ENCODE results near the gene SLC6A13. TPM values are rescaled to one million over a fixed set of nuclear protein-coding genes. Genes with fewer than 3 reads are reported as not detected.

SLC6A13 gene
- total RNA-seq, 1 donor from 2014 or later: not detected

GRCh38 chr12:213527-213932 is 49.1 kb downstream of the SLC6A13 start:
- no peak overlapping the region for H3K4me3 ChIP-seq (ENCODE audit: low read depth, low read length)
- H3K36me3 ChIP-seq (ENCODE audit: control insufficient read depth, insufficient read depth, low read length): no peaks in the 10 kb centered on the region
- peaks cover 26% of the 10 kb centered on the region for H3K27me3 ChIP-seq (ENCODE audit: control insufficient read depth, insufficient read depth, low read length)
- DNase-seq (ENCODE audit: low read depth): no peak
- TF ChIP-seq, protein P1, sequence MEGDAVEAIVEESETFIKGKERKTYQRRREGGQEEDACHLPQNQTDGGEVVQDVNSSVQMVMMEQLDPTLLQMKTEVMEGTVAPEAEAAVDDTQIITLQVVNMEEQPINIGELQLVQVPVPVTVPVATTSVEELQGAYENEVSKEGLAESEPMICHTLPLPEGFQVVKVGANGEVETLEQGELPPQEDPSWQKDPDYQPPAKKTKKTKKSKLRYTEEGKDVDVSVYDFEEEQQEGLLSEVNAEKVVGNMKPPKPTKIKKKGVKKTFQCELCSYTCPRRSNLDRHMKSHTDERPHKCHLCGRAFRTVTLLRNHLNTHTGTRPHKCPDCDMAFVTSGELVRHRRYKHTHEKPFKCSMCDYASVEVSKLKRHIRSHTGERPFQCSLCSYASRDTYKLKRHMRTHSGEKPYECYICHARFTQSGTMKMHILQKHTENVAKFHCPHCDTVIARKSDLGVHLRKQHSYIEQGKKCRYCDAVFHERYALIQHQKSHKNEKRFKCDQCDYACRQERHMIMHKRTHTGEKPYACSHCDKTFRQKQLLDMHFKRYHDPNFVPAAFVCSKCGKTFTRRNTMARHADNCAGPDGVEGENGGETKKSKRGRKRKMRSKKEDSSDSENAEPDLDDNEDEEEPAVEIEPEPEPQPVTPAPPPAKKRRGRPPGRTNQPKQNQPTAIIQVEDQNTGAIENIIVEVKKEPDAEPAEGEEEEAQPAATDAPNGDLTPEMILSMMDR (IDR thresholded peaks at IDR 0.05; ENCODE audit: insufficient read depth, low read length, poor library complexity, severe bottlenecking): no peak

GRCh38 chr12:212715-213526 is 49.7 kb downstream of the SLC6A13 start:
- no peak for DNase-seq (ENCODE audit: low read depth)
- Histone ChIP-seq H3K4me3 (ENCODE audit: low read depth, low read length) (no peak overlapping the region), H3K27me3 (ENCODE audit: control insufficient read depth, insufficient read depth, low read length) (peaks cover 28% of the 10 kb centered on the region), H3K36me3 (ENCODE audit: control insufficient read depth, insufficient read depth, low read length) (no peaks in the 10 kb centered on the region)
- TF ChIP-seq, protein P1 (IDR thresholded peaks at IDR 0.05; ENCODE audit: insufficient read depth, low read length, poor library complexity, severe bottlenecking): no peak

DNA sequence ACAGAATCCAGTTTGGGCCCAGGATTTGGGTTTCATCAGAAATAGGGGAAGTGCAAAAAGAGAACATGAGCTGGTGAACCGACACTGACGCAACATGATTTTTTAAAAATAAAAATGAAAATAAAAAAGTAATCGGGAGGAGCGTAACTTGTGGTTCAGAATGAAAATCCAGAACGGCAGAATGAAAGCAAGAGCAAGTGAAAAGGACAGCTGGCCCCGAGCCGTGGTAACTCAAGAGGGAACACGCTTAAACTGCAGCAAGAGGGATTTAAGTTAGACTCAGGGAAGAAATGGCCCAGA is 50.3 kb downstream of the SLC6A13 start:
- Histone ChIP-seq H3K27me3 (ENCODE audit: control insufficient read depth, insufficient read depth, low read length) (peaks cover 29% of the 10 kb centered on the region), H3K4me3 (ENCODE audit: low read depth, low read length) (no peak overlapping the region), H3K36me3 (ENCODE audit: control insufficient read depth, insufficient read depth, low read length) (no peaks in the 10 kb centered on the region)
- TF ChIP-seq, protein P1 (IDR thresholded peaks at IDR 0.05; ENCODE audit: insufficient read depth, low read length, poor library complexity, severe bottlenecking): no peak
- DNase-seq (ENCODE audit: low read depth): no peak

GRCh38 chr12:211639-212414 is 50.8 kb downstream of the SLC6A13 start:
- Histone ChIP-seq H3K4me3 (ENCODE audit: low read depth, low read length) (no peak overlapping the region), H3K27me3 (ENCODE audit: control insufficient read depth, insufficient read depth, low read length) (peaks cover 32% of the 10 kb centered on the region), H3K36me3 (ENCODE audit: control insufficient read depth, insufficient read depth, low read length) (no peaks in the 10 kb centered on the region)
- no peak for DNase-seq (ENCODE audit: low read depth)
- TF ChIP-seq, protein P1 (IDR thresholded peaks at IDR 0.05; ENCODE audit: insufficient read depth, low read length, poor library complexity, severe bottlenecking): no peak

GRCh38 chr12:211142-211465 is 51.5 kb downstream of the SLC6A13 start:
- no peak overlapping the region for H3K4me3 ChIP-seq (ENCODE audit: low read depth, low read length)
- TF ChIP-seq, protein P1 (IDR thresholded peaks at IDR 0.05; ENCODE audit: insufficient read depth, low read length, poor library complexity, severe bottlenecking): no peak
- no peak for DNase-seq (ENCODE audit: low read depth)
- peaks cover 32% of the 10 kb centered on the region for H3K27me3 ChIP-seq (ENCODE audit: control insufficient read depth, insufficient read depth, low read length)
- H3K36me3 ChIP-seq (ENCODE audit: control insufficient read depth, insufficient read depth, low read length): no peaks in the 10 kb centered on the region
